Osteocyte (in vitro differentiated cells): ENCODE data around the gene NHERF2. TPM values are rescaled to one million over a fixed set of nuclear protein-coding genes. Genes with fewer than 3 reads are reported as not detected.

Source experiments
- DNase-seq: peaks from one replicate; pipeline ENCODE4 v3.0.0; 2021; ENCODE audit warnings: mixed read lengths; ENCODE audit not compliant: unreplicated experiment; ENCODE audit errors: extremely low spot score
- H3K27ac Mint-ChIP-seq: one replicate; pipeline ENCODE4 v1.8.0; 2021; ENCODE audit warnings: mild to moderate bottlenecking, mixed read lengths; ENCODE audit not compliant: unreplicated experiment
- H3K27me3 Mint-ChIP-seq: one replicate; pipeline ENCODE4 v1.8.0; 2021; ENCODE audit warnings: mixed read lengths; ENCODE audit not compliant: unreplicated experiment
- H3K36me3 Mint-ChIP-seq: one replicate; pipeline ENCODE4 v1.8.0; 2021; ENCODE audit warnings: mixed read lengths; ENCODE audit not compliant: unreplicated experiment
- H3K4me1 Mint-ChIP-seq: one replicate; pipeline ENCODE4 v1.8.0; 2021; ENCODE audit warnings: mixed read lengths; ENCODE audit not compliant: unreplicated experiment
- H3K4me3 Mint-ChIP-seq: one replicate; pipeline ENCODE4 v1.8.0; 2021; ENCODE audit warnings: mild to moderate bottlenecking, moderate library complexity, mixed read lengths; ENCODE audit not compliant: unreplicated experiment
- H3K9me3 Mint-ChIP-seq: one replicate; pipeline ENCODE4 v1.8.0; 2021; ENCODE audit warnings: mixed read lengths; ENCODE audit not compliant: unreplicated experiment
- total RNA-seq: library from RNA; stranded (reverse); gene quantifications from 2 replicates; pipeline ENCODE4 v1.2.1, GENCODE V29; 2021
- TF ChIP-seq, protein P1 (sequence below): fragments of 200-600 bp; sonication (generic); IDR thresholded peaks from 2 replicates; pipeline ENCODE4 v1.5.0; 2021; ENCODE audit warnings: antibody characterized with exemption, mild to moderate bottlenecking, moderate library complexity

NHERF2 gene
- total RNA-seq, 1 donor from 2014 or later = 146 TPM

DNA sequence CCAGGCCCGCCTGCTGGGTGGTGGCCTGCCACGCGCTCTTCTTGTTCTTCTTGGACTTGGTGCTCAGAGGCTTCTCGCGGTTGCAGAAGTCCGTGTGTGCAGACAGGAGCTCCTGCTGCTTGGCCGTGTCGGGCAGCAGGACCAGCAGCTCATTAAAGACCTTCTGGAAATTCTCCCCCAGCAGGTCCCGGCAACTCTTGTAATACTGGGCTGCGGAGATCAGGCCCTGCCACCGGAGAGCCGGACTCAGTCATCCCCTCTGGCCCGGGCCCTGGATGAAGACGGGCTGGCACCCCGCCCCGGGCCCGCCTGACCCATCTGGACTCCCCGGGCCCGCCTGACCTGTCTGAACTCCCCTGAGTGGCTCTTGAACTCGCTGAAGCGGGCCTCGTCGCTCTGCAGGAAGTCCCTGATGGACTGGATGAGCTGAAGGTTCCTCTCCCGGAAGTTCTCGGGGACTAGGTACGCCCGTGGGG, 28.3 kb upstream of the NHERF2 start:
- no peak for DNase-seq
- Mint-ChIP-seq H3K36me3 (peaks cover 18% of the 10 kb centered on the region), H3K9me3 (no peaks in the 10 kb centered on the region), H3K4me1 (no peaks in the 10 kb centered on the region), H3K4me3 (no peak overlapping the region), H3K27ac (no peak overlapping the region), H3K27me3 (no peaks in the 10 kb centered on the region)
- TF ChIP-seq, protein P1, sequence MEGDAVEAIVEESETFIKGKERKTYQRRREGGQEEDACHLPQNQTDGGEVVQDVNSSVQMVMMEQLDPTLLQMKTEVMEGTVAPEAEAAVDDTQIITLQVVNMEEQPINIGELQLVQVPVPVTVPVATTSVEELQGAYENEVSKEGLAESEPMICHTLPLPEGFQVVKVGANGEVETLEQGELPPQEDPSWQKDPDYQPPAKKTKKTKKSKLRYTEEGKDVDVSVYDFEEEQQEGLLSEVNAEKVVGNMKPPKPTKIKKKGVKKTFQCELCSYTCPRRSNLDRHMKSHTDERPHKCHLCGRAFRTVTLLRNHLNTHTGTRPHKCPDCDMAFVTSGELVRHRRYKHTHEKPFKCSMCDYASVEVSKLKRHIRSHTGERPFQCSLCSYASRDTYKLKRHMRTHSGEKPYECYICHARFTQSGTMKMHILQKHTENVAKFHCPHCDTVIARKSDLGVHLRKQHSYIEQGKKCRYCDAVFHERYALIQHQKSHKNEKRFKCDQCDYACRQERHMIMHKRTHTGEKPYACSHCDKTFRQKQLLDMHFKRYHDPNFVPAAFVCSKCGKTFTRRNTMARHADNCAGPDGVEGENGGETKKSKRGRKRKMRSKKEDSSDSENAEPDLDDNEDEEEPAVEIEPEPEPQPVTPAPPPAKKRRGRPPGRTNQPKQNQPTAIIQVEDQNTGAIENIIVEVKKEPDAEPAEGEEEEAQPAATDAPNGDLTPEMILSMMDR = no peak

DNA sequence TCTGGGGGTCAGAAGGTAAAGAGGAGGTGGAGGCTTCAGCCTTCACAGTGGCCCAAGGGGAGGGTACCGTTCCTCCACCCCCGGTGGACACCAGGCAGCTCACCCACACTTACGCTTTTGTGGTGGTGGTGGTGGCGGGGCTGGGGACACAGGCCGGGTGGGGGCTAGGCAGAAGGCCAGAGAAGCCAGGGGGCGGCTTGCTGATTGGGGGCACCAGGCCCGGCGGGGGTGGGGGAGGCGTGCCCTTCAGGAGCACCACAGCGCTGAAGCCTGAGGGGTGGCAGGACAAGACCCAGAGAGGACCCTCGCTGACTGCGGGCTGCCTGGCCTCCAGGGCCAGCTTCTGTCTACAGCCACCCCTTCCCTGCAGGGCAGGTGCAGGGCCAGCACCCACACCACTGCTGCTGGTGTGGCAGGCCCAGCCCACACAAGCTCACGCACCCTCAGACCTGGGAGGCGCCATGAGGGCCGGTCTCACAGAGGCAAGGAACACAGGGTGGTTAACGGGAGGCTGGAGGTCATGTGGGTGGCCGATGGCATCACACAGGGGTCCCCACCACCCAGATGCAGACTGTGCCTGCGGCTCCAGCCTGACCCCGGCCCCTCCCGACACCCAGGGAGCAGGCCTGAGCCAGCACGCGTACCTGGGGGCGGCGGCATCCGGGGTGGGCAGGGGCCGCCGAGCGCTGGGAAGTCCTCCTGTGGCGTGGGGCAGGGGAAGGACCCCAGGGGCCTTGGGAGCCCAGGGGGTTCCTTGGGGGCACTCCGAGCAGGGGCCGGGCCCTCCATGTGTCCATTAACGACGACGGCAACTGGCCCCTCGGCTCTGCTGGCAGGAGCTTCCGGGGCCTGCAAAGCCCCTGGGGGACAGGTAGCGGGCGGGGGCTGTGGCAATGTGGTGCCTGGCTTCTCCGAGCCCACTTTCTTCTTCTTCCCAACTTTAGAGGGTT, 27.6 kb upstream of the NHERF2 start:
- Mint-ChIP-seq H3K4me3 (no peak overlapping the region), H3K27me3 (no peaks in the 10 kb centered on the region), H3K4me1 (peaks cover 3% of the 10 kb centered on the region), H3K36me3 (peaks cover 18% of the 10 kb centered on the region), H3K9me3 (no peaks in the 10 kb centered on the region), H3K27ac (no peak overlapping the region)
- TF ChIP-seq, protein P1 = no peak
- no peak for DNase-seq

DNA sequence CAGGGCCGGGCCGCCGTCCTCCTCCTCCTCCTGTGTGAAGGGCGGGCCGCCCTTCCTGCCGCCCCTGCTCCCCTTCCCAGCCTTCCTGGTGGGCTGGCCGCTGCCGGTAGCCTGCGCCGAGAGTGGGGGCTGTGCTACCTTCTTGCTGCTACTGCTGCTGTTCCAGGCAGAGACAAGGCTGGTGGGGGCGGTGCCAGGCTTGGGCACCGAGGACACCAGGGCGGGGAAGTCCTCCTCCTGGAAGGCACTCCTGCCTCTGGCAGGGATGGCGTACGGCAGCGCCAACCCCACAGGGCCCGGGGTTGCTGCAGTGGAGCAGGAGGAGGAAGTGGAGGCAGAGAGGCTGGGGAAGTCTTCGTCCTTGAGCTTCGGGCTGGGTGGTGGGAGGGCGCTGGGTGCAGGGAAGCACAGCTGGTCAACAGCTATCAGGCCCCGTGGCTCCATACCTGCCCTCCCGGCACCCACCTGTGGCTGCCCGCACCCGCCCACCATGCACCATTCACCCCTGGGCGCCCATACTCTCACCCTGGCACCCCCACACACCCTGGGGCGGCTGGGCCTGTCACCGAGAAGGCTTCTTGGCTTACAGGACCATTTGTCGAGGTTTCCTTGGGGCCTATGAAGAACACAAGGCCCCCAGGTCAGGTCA, 26.7 kb upstream of the NHERF2 start:
- Mint-ChIP-seq H3K4me1 (peaks cover 8% of the 10 kb centered on the region), H3K9me3 (no peaks in the 10 kb centered on the region), H3K27me3 (no peaks in the 10 kb centered on the region), H3K36me3 (peaks cover 18% of the 10 kb centered on the region), H3K27ac (no peak overlapping the region), H3K4me3 (no peak overlapping the region)
- no peak for DNase-seq
- TF ChIP-seq, protein P1 = no peak

DNA sequence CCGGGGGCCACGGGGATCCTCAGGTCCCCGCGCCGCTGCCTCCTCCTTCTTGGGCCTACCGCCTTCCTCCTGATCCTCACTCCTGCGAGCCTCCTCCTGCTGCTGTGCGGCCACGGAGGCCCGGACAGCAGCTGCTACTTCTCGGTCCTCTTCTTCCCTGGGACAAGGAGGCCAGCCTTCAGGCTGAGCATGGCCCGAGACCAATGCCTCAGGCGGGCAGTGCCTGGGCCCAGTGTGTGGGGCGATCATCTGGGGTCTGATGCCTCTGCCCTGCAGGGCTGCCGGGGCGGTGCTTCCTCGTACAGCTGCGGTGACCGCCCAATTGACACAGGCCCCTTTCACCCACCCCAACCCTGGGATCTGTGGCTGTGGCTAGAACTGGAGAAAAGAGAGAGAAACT, 25.7 kb upstream of the NHERF2 start:
- TF ChIP-seq, protein P1 = no peak
- no peak overlapping the region for H3K4me3 Mint-ChIP-seq
- no peak for DNase-seq
- H3K4me1 Mint-ChIP-seq = peaks cover 11% of the 10 kb centered on the region
- peaks cover 15% of the 10 kb centered on the region for H3K36me3 Mint-ChIP-seq
- no peaks in the 10 kb centered on the region for H3K27me3 Mint-ChIP-seq
- H3K27ac Mint-ChIP-seq = no peak overlapping the region
- no peaks in the 10 kb centered on the region for H3K9me3 Mint-ChIP-seq
